HEK293T (cell line): Measurements from ENCODE around the gene PAM.

Source experiments
- CTBP1 ChIP-seq: fragments of 450-650 bp; IDR thresholded peaks from 2 replicates; pipeline ENCODE4 v1.6.1; 2016; ENCODE audit warnings: borderline replicate concordance
- FOXA1 ChIP-seq: fragments of 450-650 bp; IDR thresholded peaks from 2 replicates; pipeline ENCODE4 v1.6.1; 2016; ENCODE audit warnings: mild to moderate bottlenecking
- LEF1 ChIP-seq: fragments of 450-650 bp; IDR thresholded peaks from 2 replicates; pipeline ENCODE4 v1.6.1; 2017; ENCODE audit warnings: mild to moderate bottlenecking, borderline replicate concordance
- SUZ12 ChIP-seq: fragments of 450-650 bp; IDR thresholded peaks from 2 replicates; pipeline ENCODE4 v1.6.1; 2016; ENCODE audit warnings: mild to moderate bottlenecking
- TARDBP ChIP-seq: fragments of 450-650 bp; IDR thresholded peaks from 2 replicates; pipeline ENCODE4 v1.6.1; 2016

GRCh38 chr5:102911973-102912372, 156.9 kb downstream of the PAM start:
- no peak for TF ChIP-seq TARDBP
- TF ChIP-seq SUZ12: no peak
- no peak for TF ChIP-seq CTBP1
- no peak for TF ChIP-seq LEF1
- no peak for TF ChIP-seq FOXA1
